HepG2 (cell line): ENCODE results near the gene PCSK6. TPM values are rescaled to one million over a fixed set of nuclear protein-coding genes. Genes with fewer than 3 reads are reported as not detected.
A peak's percentile ranks its signal among the peaks of the same experiment; 100 is the strongest.

ENCODE experiments used
- ARHGAP35 ChIP-seq: sonication (generic); formaldehyde crosslinking; IDR thresholded peaks from 2 replicates; pipeline ENCODE4 v1.9.0; 2022; ENCODE audit warnings: mild to moderate bottlenecking, inconsistent platforms, moderate library complexity, missing genetic modification reagents, borderline replicate concordance
- CBX5 ChIP-seq: sonication (generic); formaldehyde crosslinking; IDR thresholded peaks from 2 replicates; pipeline ENCODE4 v1.4.0; 2020; ENCODE audit warnings: missing genetic modification reagents, borderline replicate concordance
- CREBL2 ChIP-seq: sonication (generic); formaldehyde crosslinking; IDR thresholded peaks from 2 replicates; pipeline ENCODE4 v1.8.1; 2023; ENCODE audit warnings: missing genetic modification reagents, mild to moderate bottlenecking, borderline replicate concordance
- DDIT3 ChIP-seq: sonication (generic); formaldehyde crosslinking; IDR thresholded peaks from 2 replicates; pipeline ENCODE4 v1.4.0; 2020; ENCODE audit warnings: mild to moderate bottlenecking, missing genetic modification reagents
- EEA1 ChIP-seq: sonication (generic); formaldehyde crosslinking; IDR thresholded peaks from 2 replicates; pipeline ENCODE4 v1.5.1; 2020; ENCODE audit warnings: mild to moderate bottlenecking, missing genetic modification reagents, borderline replicate concordance
- FIP1L1 ChIP-seq: fragments of 200-400 bp; formaldehyde crosslinking; IDR thresholded peaks from 2 replicates; pipeline ENCODE4 v1.6.1; 2018; ENCODE audit warnings: low read depth, mild to moderate bottlenecking, low read length, moderate library complexity, borderline replicate concordance; ENCODE audit not compliant: insufficient read depth
- JARID2 ChIP-seq: sonication (generic); formaldehyde crosslinking; IDR thresholded peaks from 2 replicates; pipeline ENCODE4 v1.8.1; 2023; ENCODE audit warnings: missing genetic modification reagents, inconsistent platforms; ENCODE audit not compliant: insufficient replicate concordance
- KLF6 ChIP-seq: IDR thresholded peaks from 2 replicates; pipeline ENCODE4 v1.8.0; 2016; ENCODE audit warnings: missing biosample characterization, missing genetic modification reagents
- MED13 ChIP-seq: sonication (generic); formaldehyde crosslinking; IDR thresholded peaks from 2 replicates; pipeline ENCODE4 v1.5.0; 2020; ENCODE audit warnings: missing genetic modification reagents
- PAF1 ChIP-seq: IDR thresholded peaks from 2 replicates; pipeline ENCODE4 v1.6.1; 2016; ENCODE audit warnings: missing genetic modification reagents, missing compliant biosample characterization
- PRDM4 ChIP-seq: sonication (generic); formaldehyde crosslinking; IDR thresholded peaks from 2 replicates; pipeline ENCODE4 v1.9.0; 2021; ENCODE audit warnings: missing genetic modification reagents, borderline replicate concordance
- SALL1 ChIP-seq: sonication (generic); formaldehyde crosslinking; IDR thresholded peaks from 2 replicates; pipeline ENCODE4 v1.8.0; 2022; ENCODE audit warnings: mild to moderate bottlenecking, missing genetic modification reagents
- SMAD3 ChIP-seq: sonication (generic); formaldehyde crosslinking; IDR thresholded peaks from 2 replicates; pipeline ENCODE4 v1.4.0; 2020; ENCODE audit warnings: missing genetic modification reagents
- TCF7 ChIP-seq: sonication (generic); IDR thresholded peaks from 2 replicates; pipeline ENCODE4 v1.6.1; 2016; ENCODE audit warnings: antibody characterized with exemption, low read depth
- TGIF2 ChIP-seq: IDR thresholded peaks from 2 replicates; pipeline ENCODE4 v1.6.1; 2016; ENCODE audit warnings: control low read depth, missing compliant biosample characterization
- ZBTB42 ChIP-seq: sonication (generic); formaldehyde crosslinking; IDR thresholded peaks from 2 replicates; pipeline ENCODE4 v1.5.0; 2020; ENCODE audit warnings: mild to moderate bottlenecking, missing genetic modification reagents
- ZNF142 ChIP-seq: sonication (generic); formaldehyde crosslinking; IDR thresholded peaks from 2 replicates; pipeline ENCODE4 v1.4.0; 2020; ENCODE audit warnings: missing genetic modification reagents
- ZSCAN20 ChIP-seq: sonication (generic); formaldehyde crosslinking; IDR thresholded peaks from 2 replicates; pipeline ENCODE4 v1.4.0; 2020; ENCODE audit warnings: missing genetic modification reagents, mild to moderate bottlenecking, borderline replicate concordance
- polyA plus RNA-seq, 8 experiments: library from polyadenylated mRNA; depleted of rRNA in 3 of 8; stranded (reverse) in 7 of 8; unstranded in 1 of 8; fragments of >200 nt; fragmentation: Illumina TruSeq in 4 of 8; extraction: Trizol in 4 of 8; gene quantifications; 2 replicates each; pipeline versions ENCODE4 v1.2.1 to v1.2.3, GENCODE V29; 2011 to 2016; ENCODE audit warnings: low read depth in 4 of 8, missing spikeins in 1 of 8, mixed read lengths in 1 of 8; ENCODE audit not compliant: insufficient read depth in 1 of 8
- total RNA-seq, 5 experiments: library from RNA; depleted of rRNA; stranded (reverse); fragments of >200 nt; fragmentation: Illumina TruSeq; extraction: Trizol; gene quantifications; 2 replicates each; pipeline ENCODE4 v1.2.3, GENCODE V29; 2016; ENCODE audit warnings: low read depth in 1 of 5

The PCSK6 gene
- total and polyA plus RNA-seq, 2 of the 13 experiments (the other 11 are each of a cell fraction or from before 2014, with no cell fraction given): 56.5 to 155 TPM

GRCh38 chr15:101488300-101489164, 975 bp downstream of the PCSK6 start (continued):
- TF ChIP-seq ZSCAN20 (CRISPR knock-in tag): peak; percentile 98
- peak; percentile 84 for TF ChIP-seq TGIF2 (CRISPR knock-in tag)
- peak; percentile 83 for TF ChIP-seq SALL1 (CRISPR knock-in tag)
- no peak for TF ChIP-seq ZBTB42 (CRISPR knock-in tag)
- TF ChIP-seq ZNF142 (CRISPR knock-in tag): no peak
- 0 out of 2 replicates have a peak, but pooled peaks have one; percentile 49 for TF ChIP-seq MED13 (CRISPR knock-in tag)
- peak; percentile 88 for TF ChIP-seq TCF7
- no peak for TF ChIP-seq JARID2 (CRISPR knock-in tag)
- TF ChIP-seq ARHGAP35 (CRISPR knock-in tag): no peak
- peak; percentile 68; the same call in 1 of the 2 replicates for TF ChIP-seq KLF6 (CRISPR knock-in tag)
- TF ChIP-seq CREBL2 (CRISPR knock-in tag): no peak
- peak; percentile 85; the same call in 1 of the 2 replicates for TF ChIP-seq SMAD3 (CRISPR knock-in tag)
- TF ChIP-seq CBX5 (CRISPR knock-in tag): no peak; the same call in 1 of the 2 replicates
- no peak for TF ChIP-seq PAF1 (CRISPR knock-in tag)
- no peak for TF ChIP-seq DDIT3 (CRISPR knock-in tag)
- TF ChIP-seq FIP1L1: peak; percentile 52; the same call in 1 of the 2 replicates
- TF ChIP-seq PRDM4 (CRISPR knock-in tag): no peak
- TF ChIP-seq EEA1 (CRISPR knock-in tag): no peak
